ENCODE results near the gene ARPP21.

ARPP21 gene

GRCh38 chr3:35737934-35738706 lies 98.8 kb downstream of the ARPP21 start:
- DNase-seq, result no peak

GRCh38 chr3:35739181-35739809 lies 100.0 kb downstream of the ARPP21 start:
- DNase-seq, result no peak

- DNase-seq, result no peak
These were observed 100.7 kb downstream of the ARPP21 start for GRCh38 chr3:35739964-35740527.

GRCh38 chr3:35743218-35743617 lies 103.9 kb downstream of the ARPP21 start:
- DNase-seq, result no peak

GRCh38 chr3:35744419-35744818 lies 105.1 kb downstream of the ARPP21 start:
- DNase-seq, result no peak

GRCh38 chr3:35745351-35745750 lies 106.0 kb downstream of the ARPP21 start:
- no peak for DNase-seq

- DNase-seq, result no peak
These were observed 106.6 kb downstream of the ARPP21 start for GRCh38 chr3:35745802-35746484.

- DNase-seq, result no peak
These were observed 107.2 kb downstream of the ARPP21 start for GRCh38 chr3:35746492-35746891.

GRCh38 chr3:35748144-35748543 lies 108.8 kb downstream of the ARPP21 start:
- DNase-seq, result no peak

- no peak for DNase-seq
These were observed 111.9 kb downstream of the ARPP21 start for GRCh38 chr3:35751207-35751606.

GRCh38 chr3:35757991-35758757 lies 118.8 kb downstream of the ARPP21 start:
- DNase-seq, result no peak

GRCh38 chr3:35760146-35760545 lies 120.8 kb downstream of the ARPP21 start:
- DNase-seq, result no peak

- DNase-seq, result no peak
These were observed 122.0 kb downstream of the ARPP21 start for GRCh38 chr3:35761311-35761710.

- DNase-seq, result no peak
These were observed 133.2 kb downstream of the ARPP21 start for GRCh38 chr3:35772381-35773015.

GRCh38 chr3:35773417-35773816 lies 134.1 kb downstream of the ARPP21 start:
- no peak for DNase-seq

GRCh38 chr3:35776346-35776745 lies 137.0 kb downstream of the ARPP21 start:
- DNase-seq, result no peak

GRCh38 chr3:35777065-35777464 lies 137.7 kb downstream of the ARPP21 start:
- DNase-seq, result no peak

- no peak for DNase-seq
These were observed 138.5 kb downstream of the ARPP21 start for GRCh38 chr3:35777563-35778554.

GRCh38 chr3:35779611-35780010 lies 140.3 kb downstream of the ARPP21 start:
- no peak for DNase-seq

GRCh38 chr3:35780800-35781199 lies 141.5 kb downstream of the ARPP21 start:
- DNase-seq, result no peak

GRCh38 chr3:35781558-35781957 lies 142.2 kb downstream of the ARPP21 start:
- DNase-seq, result no peak
